ENCODE measurements around the gene MYO1F.

DNA sequence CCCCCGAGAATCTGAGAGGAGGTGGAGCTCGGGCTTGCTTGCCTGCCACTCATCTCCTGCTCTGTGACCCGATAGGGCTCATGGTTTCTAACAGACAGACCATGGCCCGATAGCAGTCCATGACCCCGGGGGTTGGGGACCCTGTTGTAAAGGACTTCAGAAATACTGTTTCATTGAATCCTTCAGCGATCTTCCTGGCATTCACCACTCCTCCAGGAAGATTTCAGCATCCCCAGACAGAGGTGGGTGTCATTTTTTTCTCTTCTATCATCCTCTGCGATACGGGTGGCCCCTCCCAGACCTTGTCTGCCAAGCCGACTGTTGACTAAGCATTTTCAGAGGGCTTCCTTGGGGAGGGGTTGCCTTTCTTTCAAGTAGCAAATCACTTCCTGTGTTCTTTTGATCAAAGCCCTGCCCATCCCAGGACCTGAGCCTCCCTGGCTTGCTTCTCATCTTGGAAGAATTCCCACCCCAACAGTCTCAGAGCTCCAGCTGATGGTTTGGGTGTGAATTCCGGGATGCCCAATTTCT lies 1.7 kb downstream of the MYO1F start:
- TF ChIP-seq, protein P1, sequence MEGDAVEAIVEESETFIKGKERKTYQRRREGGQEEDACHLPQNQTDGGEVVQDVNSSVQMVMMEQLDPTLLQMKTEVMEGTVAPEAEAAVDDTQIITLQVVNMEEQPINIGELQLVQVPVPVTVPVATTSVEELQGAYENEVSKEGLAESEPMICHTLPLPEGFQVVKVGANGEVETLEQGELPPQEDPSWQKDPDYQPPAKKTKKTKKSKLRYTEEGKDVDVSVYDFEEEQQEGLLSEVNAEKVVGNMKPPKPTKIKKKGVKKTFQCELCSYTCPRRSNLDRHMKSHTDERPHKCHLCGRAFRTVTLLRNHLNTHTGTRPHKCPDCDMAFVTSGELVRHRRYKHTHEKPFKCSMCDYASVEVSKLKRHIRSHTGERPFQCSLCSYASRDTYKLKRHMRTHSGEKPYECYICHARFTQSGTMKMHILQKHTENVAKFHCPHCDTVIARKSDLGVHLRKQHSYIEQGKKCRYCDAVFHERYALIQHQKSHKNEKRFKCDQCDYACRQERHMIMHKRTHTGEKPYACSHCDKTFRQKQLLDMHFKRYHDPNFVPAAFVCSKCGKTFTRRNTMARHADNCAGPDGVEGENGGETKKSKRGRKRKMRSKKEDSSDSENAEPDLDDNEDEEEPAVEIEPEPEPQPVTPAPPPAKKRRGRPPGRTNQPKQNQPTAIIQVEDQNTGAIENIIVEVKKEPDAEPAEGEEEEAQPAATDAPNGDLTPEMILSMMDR (IDR thresholded peaks at IDR 0.05): no peak
- no peak for TF ChIP-seq POLR2A (IDR thresholded peaks at IDR 0.05)

Measured in lower leg skin (tissue), 3 donors.